ENCODE measurements around the gene CDHR2.

- TF ChIP-seq CBX3 (IDR thresholded peaks at IDR 0.05; ENCODE audit: low read depth): no peak
- TF ChIP-seq CTCF (IDR thresholded peaks at IDR 0.05 in 2 of 3, conservative IDR thresholded peaks at IDR 0.05 in 1 of 3; ENCODE audit: borderline replicate concordance in 1 of 3, insufficient read depth in 1 of 3, low read depth in 2 of 3, low read length in 2 of 3): peak; percentile 34 to 53 (median 36); a peak in 5 of 6 replicates
Measured at GRCh38 chr5:176609724-176610434, 60.7 kb downstream of the CDHR2 start, which contains the start of gene GPRIN1.

All from HCT116 (cell line).